Prostate gland (tissue), 2 donors: ENCODE results near the gene SOX2. TPM values are rescaled to one million over a fixed set of nuclear protein-coding genes. Genes with fewer than 3 reads are reported as not detected.

ENCODE experiments used
- DNase-seq: peaks from one replicate; pipeline ENCODE4 v3.0.0-alpha.2; 2019; ENCODE audit warnings: low spot score
- H3K27ac ChIP-seq, 2 donors: fragments of 200-600 bp; sonication (generic); 2 replicates each; pipeline ENCODE4 v1.5.1; 2017 to 2019
- H3K27me3 ChIP-seq: fragments of 200-600 bp; sonication (generic); replicated peaks from 2 replicates; pipeline ENCODE4 v1.5.1; 2019; ENCODE audit not compliant: insufficient read depth
- H3K36me3 ChIP-seq, 2 donors: fragments of 200-600 bp; sonication (generic); 1 replicate in 1 of 2; 2 replicates in 1 of 2; pipeline versions ENCODE4 v1.5.1 to v1.8.1; 2017 to 2019
- H3K4me1 ChIP-seq: fragments of 200-600 bp; sonication (generic); replicated peaks from 2 replicates; pipeline ENCODE4 v1.5.1; 2019
- H3K4me3 ChIP-seq, 2 donors: fragments of 200-600 bp; sonication (generic); 2 replicates each; pipeline ENCODE4 v1.5.1; 2017 to 2019
- H3K9me3 ChIP-seq: fragments of 200-600 bp; sonication (generic); 2 replicates; pipeline ENCODE4 v1.5.1; 2017
- CTCF ChIP-seq, 4 experiments: fragments of 200-600 bp in 2 of 4; fragments of 450-650 bp in 2 of 4; sonication (generic) in 2 of 4; IDR thresholded peaks; 1 replicate in 3 of 4; 2 replicates in 1 of 4; pipeline ENCODE4 v1.5.1; 2016 to 2019; ENCODE audit warnings: antibody characterized with exemption in 4 of 4, mild to moderate bottlenecking in 2 of 4, moderate library complexity in 2 of 4
- POLR2A ChIP-seq: fragments of 450-650 bp; IDR thresholded peaks from one replicate; pipeline ENCODE4 v1.6.1; 2016; ENCODE audit warnings: antibody characterized with exemption, mild to moderate bottlenecking
- POLR2AphosphoS5 ChIP-seq: sonication (generic); formaldehyde crosslinking; IDR thresholded peaks from one replicate; pipeline ENCODE4 v1.6.1; 2017; ENCODE audit warnings: antibody characterized with exemption
- WGBS: methylation state at CpG from one replicate; pipeline ENCODE4 v1.1.5; 2018; 5-methylcytosine and 5-hydroxymethylcytosine counted together
- intact Hi-C: fragments of 100-400 bp; cut with DNase I; formaldehyde crosslinking; loops from one replicate; pipeline ENCODE4 v1.14.2; 2022
- total RNA-seq, 2 donors: library from RNA; depleted of rRNA; stranded (reverse); fragments of >200 nt; gene quantifications; one replicate each; pipeline ENCODE4 v1.1.0, GENCODE V29; 2016

The SOX2 gene
- total RNA-seq, 2 donors from 2014 or later, result 10.5 to 17.8 TPM

GRCh38 chr3:181704421-181705085 lies 7.2 kb upstream of the SOX2 start:
- Histone ChIP-seq H3K9me3 (no peaks in the 10 kb centered on the region), H3K4me3 (no peak overlapping the region), H3K27ac (no peak overlapping the region), H3K4me1 (no peaks in the 10 kb centered on the region), H3K27me3 (peaks cover 30% of the 10 kb centered on the region), H3K36me3 (no peaks in the 10 kb centered on the region)
- 39% methylated on average over 14 of the region's 14 CpGs for WGBS
- TF ChIP-seq POLR2AphosphoS5 (no peak), CTCF (IDR thresholded peaks at IDR 0.05) (no peak), POLR2A (no peak)
- intact Hi-C loops, result loop anchor here (5.0 kb wide), 1 partner anchor 978 kb away; no protein-coding TSS in a partner anchor
- no peak for DNase-seq

- Histone ChIP-seq H3K4me1 (no peaks in the 10 kb centered on the region), H3K4me3 (no peak overlapping the region), H3K9me3 (no peaks in the 10 kb centered on the region), H3K27ac (no peak overlapping the region), H3K27me3 (peaks cover 28% of the 10 kb centered on the region), H3K36me3 (no peaks in the 10 kb centered on the region)
- TF ChIP-seq POLR2A (no peak), CTCF (IDR thresholded peaks at IDR 0.05) (no peak), POLR2AphosphoS5 (no peak)
- DNase-seq, result no peak
- WGBS, result 54% methylated on average over 8 of the region's 8 CpGs
- intact Hi-C loops, result loop anchor here (5.0 kb wide), 1 partner anchor 977 kb away; no protein-coding TSS in a partner anchor
Observed at GRCh38 chr3:181705086-181705480, 6.6 kb upstream of the SOX2 start.

- peaks cover 3% of the 10 kb centered on the region for H3K4me1 ChIP-seq
- H3K27me3 ChIP-seq, result peaks cover 23% of the 10 kb centered on the region
- no peak overlapping the region for H3K4me3 ChIP-seq
Observed at GRCh38 chr3:181707980-181708379, 3.7 kb upstream of the SOX2 start.

GRCh38 chr3:181709537-181710279 lies 2.0 kb upstream of the SOX2 start:
- H3K27me3 ChIP-seq, result peaks cover 8% of the 10 kb centered on the region
- intact Hi-C loops, result loop anchor here (5.0 kb wide), 1 partner anchor 973 kb away; no protein-coding TSS in a partner anchor
- H3K9me3 ChIP-seq, result no peaks in the 10 kb centered on the region
- no peaks in the 10 kb centered on the region for H3K36me3 ChIP-seq
- no peak overlapping the region for H3K27ac ChIP-seq
- peaks cover 3% of the 10 kb centered on the region for H3K4me1 ChIP-seq
- TF ChIP-seq POLR2AphosphoS5, result peak; percentile 53
- TF ChIP-seq CTCF (IDR thresholded peaks at IDR 0.05), result peak; percentile 79 to 91 (median 82)
- no peak for TF ChIP-seq POLR2A
- DNase-seq, result peak; percentile 81
- no peak overlapping the region for H3K4me3 ChIP-seq
- 7% methylated on average over 16 of the region's 16 CpGs for WGBS

More at GRCh38 chr3:181707980-181708379, 3.7 kb upstream of the SOX2 start:
- Histone ChIP-seq H3K36me3 (no peaks in the 10 kb centered on the region), H3K27ac (no peak overlapping the region), H3K9me3 (no peaks in the 10 kb centered on the region)
- WGBS, result 47% methylated on average over 3 of the region's 3 CpGs
- intact Hi-C loops, result loop anchor here (5.0 kb wide), 1 partner anchor 974 kb away; no protein-coding TSS in a partner anchor
- DNase-seq, result no peak
- no peak for TF ChIP-seq POLR2A
- TF ChIP-seq CTCF (IDR thresholded peaks at IDR 0.05), result no peak
- TF ChIP-seq POLR2AphosphoS5, result no peak
